H9 (cell line): Measurements from ENCODE around the gene GRB10. TPM values are rescaled to one million over a fixed set of nuclear protein-coding genes. Genes with fewer than 3 reads are reported as not detected.

Experiments used
- DNase-seq: peaks from one replicate; pipeline ENCODE4 v3.0.0-alpha.2; 2017
- H2AFZ ChIP-seq: one replicate; pipeline ENCODE4 v1.6.1; 2013; ENCODE audit warnings: mild to moderate bottlenecking, low read length, control low read depth, moderate library complexity
- H2AK5ac ChIP-seq: 2 replicates; pipeline ENCODE4 v1.6.1; 2013; ENCODE audit warnings: low read length, control low read depth, mixed read lengths; ENCODE audit not compliant: insufficient read length
- H2BK120ac ChIP-seq: one replicate; pipeline ENCODE4 v1.6.1; 2013; ENCODE audit warnings: low read depth, mild to moderate bottlenecking, low read length, control low read depth, inconsistent platforms; ENCODE audit not compliant: poor library complexity, severe bottlenecking
- H2BK12ac ChIP-seq: 2 replicates; pipeline ENCODE4 v1.6.1; 2013; ENCODE audit warnings: low read length, control low read depth, mixed read lengths, low read depth; ENCODE audit not compliant: insufficient read length
- H2BK15ac ChIP-seq: 2 replicates; pipeline ENCODE4 v1.6.1; 2013; ENCODE audit warnings: low read depth, low read length, control low read depth
- H2BK20ac ChIP-seq: one replicate; pipeline ENCODE4 v1.6.1; 2013; ENCODE audit warnings: low read depth, mild to moderate bottlenecking, low read length, control low read depth, inconsistent platforms; ENCODE audit not compliant: poor library complexity, severe bottlenecking
- H2BK5ac ChIP-seq: 2 replicates; pipeline ENCODE4 v1.6.1; 2013; ENCODE audit warnings: low read length, control low read depth, mixed read lengths; ENCODE audit not compliant: insufficient read length
- H3K14ac ChIP-seq: 2 replicates; pipeline ENCODE4 v1.6.1; 2013; ENCODE audit warnings: low read length, control low read depth; ENCODE audit not compliant: insufficient read depth
- H3K18ac ChIP-seq: 2 replicates; pipeline ENCODE4 v1.6.1; 2013; ENCODE audit warnings: low read depth, mild to moderate bottlenecking, mixed read lengths, low read length, control low read depth; ENCODE audit not compliant: insufficient read length
- H3K23ac ChIP-seq: 2 replicates; pipeline ENCODE4 v1.6.1; 2013; ENCODE audit warnings: low read length, control low read depth, mixed read lengths, low read depth; ENCODE audit not compliant: insufficient read length
- H3K23me2 ChIP-seq: 2 replicates; pipeline ENCODE4 v1.6.1; 2013; ENCODE audit warnings: low read depth, mild to moderate bottlenecking, mixed read lengths, low read length, control low read depth; ENCODE audit not compliant: insufficient read length, poor library complexity, severe bottlenecking
- H3K27ac ChIP-seq: 2 replicates; pipeline ENCODE4 v1.5.1; 2013; ENCODE audit warnings: low read length, control low read depth, mixed read lengths, low read depth; ENCODE audit not compliant: insufficient read length
- H3K27me3 ChIP-seq: 2 replicates; pipeline ENCODE4 v1.6.1; 2013; ENCODE audit warnings: low read length, control low read depth, inconsistent platforms; ENCODE audit not compliant: insufficient read depth
- H3K4ac ChIP-seq: 2 replicates; pipeline ENCODE4 v1.6.1; 2013; ENCODE audit warnings: low read depth, mild to moderate bottlenecking, control low read depth, inconsistent platforms, low read length, moderate library complexity
- H3K4me1 ChIP-seq: 2 replicates; pipeline ENCODE4 v1.6.1; 2013; ENCODE audit warnings: low read length, control low read depth, inconsistent platforms; ENCODE audit not compliant: insufficient read depth
- H3K4me2 ChIP-seq: 2 replicates; pipeline ENCODE4 v1.6.1; 2013; ENCODE audit warnings: low read length, control low read depth, mixed read lengths; ENCODE audit not compliant: insufficient read length, insufficient read depth
- H3K56ac ChIP-seq: 2 replicates; pipeline ENCODE4 v1.6.1; 2013; ENCODE audit warnings: low read depth, mild to moderate bottlenecking, mixed read lengths, low read length, control low read depth; ENCODE audit not compliant: insufficient read length
- H3K79me1 ChIP-seq: 2 replicates; pipeline ENCODE4 v1.6.1; 2013; ENCODE audit warnings: low read depth, mild to moderate bottlenecking, moderate library complexity, low read length, control low read depth, inconsistent platforms; ENCODE audit not compliant: insufficient read depth, poor library complexity, severe bottlenecking
- H3K79me2 ChIP-seq: 2 replicates; pipeline ENCODE4 v1.6.1; 2013; ENCODE audit warnings: low read length, control low read depth, inconsistent platforms; ENCODE audit not compliant: insufficient read depth
- H3K9ac ChIP-seq: 2 replicates; pipeline ENCODE4 v1.6.1; 2013; ENCODE audit warnings: low read length, control low read depth, mixed read lengths; ENCODE audit not compliant: insufficient read length; ENCODE audit errors: extremely low read depth
- H3K9me3 ChIP-seq: one replicate; pipeline ENCODE4 v1.6.1; 2013; ENCODE audit warnings: low read depth, low read length, inconsistent platforms; ENCODE audit not compliant: control insufficient read depth
- H3T11ph ChIP-seq: one replicate; pipeline ENCODE4 v1.6.1; 2013; ENCODE audit warnings: mild to moderate bottlenecking, low read length, control low read depth, inconsistent platforms
- H4K20me1 ChIP-seq: one replicate; pipeline ENCODE4 v1.6.1; 2013; ENCODE audit not compliant: control insufficient read depth, insufficient read length, insufficient read depth
- H4K5ac ChIP-seq: 2 replicates; pipeline ENCODE4 v1.6.1; 2013; ENCODE audit warnings: low read depth, mild to moderate bottlenecking, mixed read lengths, low read length, control low read depth; ENCODE audit not compliant: insufficient read length
- H4K8ac ChIP-seq: replicated peaks from 2 replicates; pipeline ENCODE4 v1.6.1; 2013; ENCODE audit warnings: low read length, control low read depth, mixed read lengths, low read depth; ENCODE audit not compliant: insufficient read length
- H4K91ac ChIP-seq: 2 replicates; pipeline ENCODE4 v1.6.1; 2013; ENCODE audit warnings: low read depth, mild to moderate bottlenecking, moderate library complexity, mixed read lengths, low read length, control low read depth; ENCODE audit not compliant: insufficient read length
- H3K27ac Mint-ChIP-seq, 3 experiments: 2 replicates in 2 of 3; 3 replicates in 1 of 3; pipeline ENCODE4 v1.8.0; 2020 to 2021; ENCODE audit warnings: mixed read lengths in 3 of 3, mild to moderate bottlenecking in 1 of 3, moderate library complexity in 1 of 3
- H3K27me3 Mint-ChIP-seq: 2 replicates; pipeline ENCODE4 v1.8.0; 2021; ENCODE audit warnings: low read depth, mild to moderate bottlenecking, moderate library complexity, mixed read lengths
- H3K36me3 Mint-ChIP-seq, 3 experiments: 2 replicates in 2 of 3; 3 replicates in 1 of 3; pipeline ENCODE4 v1.8.0; 2020 to 2021; ENCODE audit warnings: low read depth in 3 of 3, mixed read lengths in 3 of 3; ENCODE audit not compliant: insufficient read depth in 1 of 3
- H3K4me1 Mint-ChIP-seq, 2 experiments: 2 replicates each; pipeline ENCODE4 v1.8.0; 2020; ENCODE audit warnings: mixed read lengths in 2 of 2
- H3K4me3 Mint-ChIP-seq, 2 experiments: 2 replicates in 1 of 2; 3 replicates in 1 of 2; pipeline ENCODE4 v1.8.0; 2020 to 2021; ENCODE audit warnings: mild to moderate bottlenecking in 2 of 2, mixed read lengths in 2 of 2, moderate library complexity in 1 of 2
- H3K9me3 Mint-ChIP-seq, 2 experiments: 2 replicates in 1 of 2; 3 replicates in 1 of 2; pipeline ENCODE4 v1.8.0; 2020; ENCODE audit warnings: mild to moderate bottlenecking in 2 of 2, mixed read lengths in 2 of 2, moderate library complexity in 1 of 2
- CTCF ChIP-seq: fragments of 200-600 bp; sonication (generic); conservative IDR thresholded peaks from 3 replicates; pipeline ENCODE4 v1.8.0; 2021; ENCODE audit warnings: antibody characterized with exemption, mild to moderate bottlenecking
- WGBS: extraction: QIAGEN DNeasy Blood & Tissue Kit; methylation state at CpG from one replicate; pipeline ENCODE4 v1.1.7; 2013; ENCODE audit warnings: missing lambda C conversion rate, low lambda C conversion rate, mixed read lengths; ENCODE audit not compliant: insufficient read length; ENCODE audit errors: extremely low coverage; 5-methylcytosine and 5-hydroxymethylcytosine counted together
- total RNA-seq: library from RNA; stranded (reverse); gene quantifications from 2 replicates; pipeline ENCODE4 v1.2.1, GENCODE V29; 2021

Gene GRB10
- total RNA-seq, 1 experiment from 2014 or later = 108 TPM

GRCh38 chr7:50682079-50682478 lies 100.6 kb downstream of the GRB10 start:
- Histone ChIP-seq H4K91ac (no peak overlapping the region), H2BK20ac (no peak overlapping the region), H3K4ac (no peak overlapping the region), H3K27me3 (no peaks in the 10 kb centered on the region), H2AK5ac (no peak overlapping the region), H3K4me1 (no peaks in the 10 kb centered on the region), H3K9ac (no peak overlapping the region), H3T11ph (no peak overlapping the region), H3K4me2 (no peak overlapping the region), H2BK15ac (no peak overlapping the region), H2BK12ac (no peak overlapping the region), H2BK120ac (no peak overlapping the region), H3K56ac (no peak overlapping the region), H4K8ac (no peak overlapping the region), H2BK5ac (no peak overlapping the region), H3K14ac (no peak overlapping the region), H4K20me1 (no peaks in the 10 kb centered on the region), H2AFZ (no peak overlapping the region), H3K18ac (no peak overlapping the region), H3K23ac (no peak overlapping the region), H3K9me3 (no peaks in the 10 kb centered on the region), H3K23me2 (no peaks in the 10 kb centered on the region), H3K79me1 (peaks cover 6% of the 10 kb centered on the region), H3K79me2 (0 out of 2 replicates have a peak, but pooled peaks cover 4% of the 10 kb centered on the region), H4K5ac (no peak overlapping the region), H3K27ac (no peak overlapping the region)
- Mint-ChIP-seq H3K4me1 (peaks cover 24 to 26% of the 10 kb centered on the region in 2 experiments), H3K27me3 (no peaks in the 10 kb centered on the region), H3K27ac (no peak overlapping the region; a peak in 2 of 7 replicates), H3K36me3 (peaks cover 0 to 6% (median 0%) of the 10 kb centered on the region in 3 experiments; a peak in 3 of 7 replicates), H3K4me3 (no peak overlapping the region), H3K9me3 (no peaks in the 10 kb centered on the region)
- no peak for DNase-seq
- no CpG with 5 or more reads among the region's 4 CpGs for WGBS
- TF ChIP-seq CTCF = no peak
